ENCODE results near the gene PEAK3.
A peak's percentile ranks its signal among the peaks of the same experiment; 100 is the strongest.

PEAK3 gene

GRCh38 chr19:2236314-2237050 lies 45.5 kb downstream of the PEAK3 start, which contains the start of the genes PLEKHJ1 and SF3A2:
PLEKHJ1 (minus strand) TSS chr19:2236329; CDS start chr19:2236248, 81 bp downstream.
SF3A2 (plus strand) TSS chr19:2236824; CDS start chr19:2243419, 6,595 bp downstream.
- DNase-seq (ENCODE audit: low read depth), result peak; percentile 96

GRCh38 chr19:2236064-2236313 lies 46.0 kb downstream of the PEAK3 start:
- no peak for DNase-seq (ENCODE audit: low read depth)

GRCh38 chr19:2235381-2236063 lies 46.5 kb downstream of the PEAK3 start:
- DNase-seq (ENCODE audit: low read depth), result no peak

- no peak for DNase-seq (ENCODE audit: low read depth)
Observed at GRCh38 chr19:2234996-2235380, 47.0 kb downstream of the PEAK3 start.

GRCh38 chr19:2233601-2234280 lies 48.2 kb downstream of the PEAK3 start:
- no peak for DNase-seq (ENCODE audit: low read depth)

- DNase-seq (ENCODE audit: low read depth), result no peak
Observed at GRCh38 chr19:2232286-2233151, 49.5 kb downstream of the PEAK3 start.

- DNase-seq (ENCODE audit: low read depth), result no peak
Observed at GRCh38 chr19:2231621-2232221, 50.3 kb downstream of the PEAK3 start.

GRCh38 chr19:2230807-2231533 lies 51.0 kb downstream of the PEAK3 start:
- no peak for DNase-seq (ENCODE audit: low read depth)

GRCh38 chr19:2230033-2230531 lies 51.9 kb downstream of the PEAK3 start:
- DNase-seq (ENCODE audit: low read depth), result no peak

- DNase-seq (ENCODE audit: low read depth), result no peak
Observed at GRCh38 chr19:2229103-2230032, 52.6 kb downstream of the PEAK3 start.

GRCh38 chr19:2228157-2229030 lies 53.6 kb downstream of the PEAK3 start:
- no peak for DNase-seq (ENCODE audit: low read depth)

GRCh38 chr19:2227415-2228156 lies 54.4 kb downstream of the PEAK3 start:
- DNase-seq (ENCODE audit: low read depth), result no peak

GRCh38 chr19:2226840-2227360 lies 55.1 kb downstream of the PEAK3 start:
- DNase-seq (ENCODE audit: low read depth), result no peak

- DNase-seq (ENCODE audit: low read depth), result no peak
Observed at GRCh38 chr19:2226051-2226839, 55.7 kb downstream of the PEAK3 start.

- no peak for DNase-seq (ENCODE audit: low read depth)
Observed at GRCh38 chr19:2225415-2226050, 56.4 kb downstream of the PEAK3 start.

GRCh38 chr19:2224754-2225349 lies 57.1 kb downstream of the PEAK3 start:
- DNase-seq (ENCODE audit: low read depth), result no peak
